CD4-positive, alpha-beta T cell treated with Interleukin-15 for 1 hour (primary cell): Measurements from ENCODE around the gene ZBTB1.

Source experiments
- DNase-seq: peaks from one replicate; pipeline ENCODE4 v3.0.0-alpha.2; 2020

Gene ZBTB1

DNA sequence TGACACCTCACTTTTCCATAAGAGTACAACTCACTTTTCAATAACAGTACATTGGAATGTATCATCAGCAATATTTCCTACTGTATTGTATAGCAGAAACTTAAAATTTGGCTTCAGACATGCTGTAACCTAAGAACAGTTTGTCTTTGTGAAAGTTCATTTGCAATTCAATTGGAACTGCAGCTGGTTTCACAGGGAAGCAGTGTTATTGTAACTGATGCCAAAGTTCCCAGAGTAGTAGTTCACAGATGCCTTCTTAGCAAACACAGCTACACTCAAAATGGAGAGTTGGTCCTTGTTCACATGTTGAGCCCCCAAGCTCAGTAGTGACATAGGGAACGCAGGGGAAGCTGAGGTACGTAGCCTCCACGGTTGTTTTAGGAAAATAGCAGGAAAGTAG is 68.5 kb downstream of the ZBTB1 start:
- DNase-seq, result no peak
